Activated CD4-positive, alpha-beta T cell treated with anti-CD3 and anti-CD28 coated beads, Interleukin-10, Interleukin-2, amounts not matched to agents 100 ng/mL and 50 ng/mL, durations not matched to agents 16 hours and 8 hours (primary cell): Measurements from ENCODE around the gene VANGL2.
"Not testable (repeated sequence)": the region's sequence is repeated elsewhere in the genome, so short reads cannot be mapped to it uniquely, and the experiment has no call there.

Source experiments
- DNase-seq: peaks from one replicate; pipeline ENCODE4 v3.0.0-alpha.2; 2020

The VANGL2 gene

DNA sequence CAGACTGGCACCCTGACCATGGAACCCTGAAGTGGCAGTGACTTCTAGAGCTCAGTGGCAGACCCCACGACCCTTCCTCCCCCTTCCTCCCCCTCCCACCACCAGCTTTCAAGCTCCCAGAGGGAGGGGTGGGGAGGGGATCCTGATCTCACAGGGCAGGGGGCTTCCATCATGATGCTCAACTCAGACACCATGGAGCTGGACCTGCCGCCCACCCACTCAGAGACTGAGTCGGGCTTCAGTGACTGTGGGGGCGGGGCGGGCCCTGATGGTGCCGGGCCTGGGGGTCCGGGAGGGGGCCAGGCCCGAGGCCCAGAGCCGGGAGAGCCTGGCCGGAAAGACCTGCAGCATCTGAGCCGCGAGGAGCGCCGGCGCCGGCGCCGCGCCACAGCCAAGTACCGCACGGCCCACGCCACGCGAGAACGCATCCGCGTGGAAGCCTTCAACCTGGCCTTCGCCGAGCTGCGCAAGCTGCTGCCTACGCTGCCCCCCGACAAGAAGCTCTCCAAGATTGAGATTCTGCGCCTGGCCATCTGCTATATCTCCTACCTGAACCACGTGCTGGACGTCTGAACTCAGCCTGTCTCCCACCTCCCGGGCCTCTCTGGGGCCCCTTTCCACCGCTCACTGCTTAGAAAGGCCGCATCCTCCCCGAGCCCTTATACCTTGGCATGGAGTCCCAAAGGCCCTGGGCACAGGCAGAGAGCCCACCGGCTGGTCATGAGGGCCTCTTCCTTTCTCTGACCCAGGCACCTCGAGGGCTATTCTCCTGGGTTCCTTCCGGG, 29.6 kb upstream of the VANGL2 start:
- DNase-seq, result no peak

- DNase-seq, result no peak
Measured at GRCh38 chr1:160371346-160371631, 29.1 kb upstream of the VANGL2 start.

GRCh38 chr1:160371756-160372155, 28.6 kb upstream of the VANGL2 start:
- DNase-seq, result no peak

- no peak for DNase-seq
Measured at GRCh38 chr1:160373696-160374095, 26.7 kb upstream of the VANGL2 start.

DNA sequence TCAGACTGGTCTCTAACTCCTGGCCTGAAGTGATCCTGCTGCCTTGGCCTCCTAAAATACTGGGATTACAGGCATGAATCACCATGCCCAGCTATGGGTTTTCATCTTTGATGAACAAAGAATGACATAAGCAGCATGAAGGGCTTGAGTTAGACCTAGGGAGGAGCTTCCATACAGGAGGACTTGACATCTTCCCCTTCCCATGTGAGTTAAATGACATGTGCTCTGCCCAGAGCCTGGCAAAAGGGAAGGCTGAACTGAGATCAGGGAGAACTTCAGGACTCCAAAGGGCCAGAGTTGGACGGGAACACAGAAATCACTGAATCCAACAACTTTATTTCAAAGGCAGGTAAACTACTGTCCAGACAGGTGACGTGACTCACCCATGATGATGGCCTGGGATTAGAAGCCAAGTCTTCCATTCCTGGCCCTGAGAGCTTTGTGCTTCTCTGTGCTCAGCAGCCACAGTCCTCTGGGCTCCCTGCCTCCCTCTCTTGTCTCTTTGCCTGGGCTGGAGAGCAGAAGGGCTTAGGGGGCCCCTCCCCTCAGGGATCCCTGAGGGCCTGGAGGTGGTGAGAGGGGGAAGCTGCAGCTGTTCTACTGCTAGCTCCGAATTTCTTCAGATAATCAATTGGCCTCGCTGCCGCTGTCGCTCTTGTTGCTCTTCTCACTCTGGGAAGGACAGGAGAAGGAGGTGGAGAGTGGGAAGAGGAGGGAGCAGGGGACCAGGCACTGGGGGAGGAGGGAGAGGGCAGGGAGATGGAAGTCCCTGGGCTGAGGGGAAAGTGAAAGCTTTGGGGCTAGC, 25.9 kb upstream of the VANGL2 start:
- DNase-seq, result no peak

GRCh38 chr1:160375788-160376524, 24.4 kb upstream of the VANGL2 start:
- peak; percentile 53 for DNase-seq

DNA sequence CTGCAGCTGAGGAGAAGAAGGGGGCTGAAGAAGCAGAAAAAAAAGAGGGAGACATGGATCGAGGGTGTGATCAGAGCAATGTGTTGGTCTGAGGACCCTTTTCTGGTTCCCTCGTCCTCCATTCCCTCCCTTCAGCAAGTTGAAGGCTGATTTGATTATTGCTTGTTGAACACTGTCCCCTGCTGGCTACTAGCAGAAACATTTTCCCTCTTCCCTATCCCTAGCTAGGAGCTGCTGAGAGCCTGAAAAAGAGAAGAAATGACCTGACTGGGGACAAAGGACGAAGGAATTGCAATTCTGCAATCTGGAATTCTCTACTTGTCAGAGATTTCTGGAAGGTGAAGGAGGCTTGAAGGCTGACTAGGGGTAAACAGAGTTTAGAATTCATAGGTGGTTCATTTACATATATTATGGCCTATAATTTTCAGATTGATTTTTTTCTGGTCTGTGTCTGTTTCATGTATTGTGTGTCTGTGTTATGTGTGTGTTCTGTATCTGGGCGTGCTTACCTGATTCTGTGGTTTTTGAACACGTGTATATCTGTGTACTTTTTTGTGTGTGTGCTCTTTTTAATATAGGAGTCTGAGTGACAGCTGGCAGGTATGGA, 23.7 kb upstream of the VANGL2 start:
- DNase-seq, result peak; percentile 64

GRCh38 chr1:160377585-160378206, 22.7 kb upstream of the VANGL2 start:
- no peak for DNase-seq

DNA sequence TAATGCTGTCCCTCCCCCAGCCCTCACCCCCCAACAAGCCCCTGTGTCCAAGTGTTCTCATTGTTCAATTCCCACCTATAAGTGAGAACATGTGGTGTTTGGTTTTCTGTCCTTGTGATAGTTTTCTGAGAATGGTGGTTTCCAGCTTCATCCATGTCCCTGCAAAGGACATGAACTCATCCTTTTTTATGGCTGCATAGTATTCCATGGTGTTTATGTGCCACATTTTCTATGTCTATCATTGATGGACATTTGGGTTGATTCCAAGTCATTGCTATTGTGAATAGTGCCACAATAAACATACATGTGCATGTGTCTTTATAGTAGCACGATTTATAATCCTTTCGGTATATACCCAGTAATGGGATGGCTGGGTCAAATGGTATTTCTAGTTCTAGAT, 15.6 kb upstream of the VANGL2 start:
- DNase-seq, result not testable (repeated sequence)

DNA sequence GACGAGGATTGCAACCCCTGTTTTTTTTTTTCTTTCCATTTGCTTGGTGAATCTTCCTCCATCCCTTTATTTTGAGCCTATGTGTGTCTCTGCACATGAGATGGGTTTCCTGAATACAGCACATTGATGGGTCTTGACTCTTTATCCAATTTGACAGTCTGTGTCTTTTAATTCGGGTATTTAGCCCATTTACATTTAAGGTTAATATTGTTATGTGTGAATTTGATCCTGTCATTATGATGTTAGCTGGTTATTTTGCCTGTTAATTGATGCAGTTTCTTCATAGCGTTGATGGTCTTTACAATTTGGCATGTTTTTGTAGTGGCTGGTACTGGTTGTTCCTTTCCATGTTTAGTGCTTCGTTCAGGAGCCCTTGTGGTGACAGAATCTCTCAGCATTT, 12.0 kb upstream of the VANGL2 start:
- not testable (repeated sequence) for DNase-seq

DNA sequence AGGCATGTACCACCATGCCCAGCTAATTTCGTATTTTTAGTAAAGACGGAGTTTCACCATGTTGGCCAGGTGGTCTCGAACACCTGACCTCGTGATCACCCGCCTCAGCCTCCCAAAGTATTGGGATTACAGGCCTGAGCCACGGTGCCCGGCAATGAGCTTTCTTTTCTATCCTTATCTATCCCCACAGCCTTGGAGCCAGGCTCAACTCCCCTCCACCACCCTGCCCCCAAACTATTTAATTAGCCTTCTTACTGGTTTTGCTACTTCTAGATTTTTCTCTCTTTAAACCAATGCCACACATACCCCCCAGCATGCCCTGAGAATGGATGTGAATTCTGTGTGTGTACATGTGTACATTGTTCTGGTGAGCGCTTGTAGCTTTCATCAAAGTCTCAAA, 5.7 kb upstream of the VANGL2 start:
- no peak for DNase-seq

- DNase-seq, result no peak
Measured at GRCh38 chr1:160397651-160398050, 2.7 kb upstream of the VANGL2 start.

GRCh38 chr1:160398823-160399222, 1.5 kb upstream of the VANGL2 start:
- DNase-seq, result no peak

DNA sequence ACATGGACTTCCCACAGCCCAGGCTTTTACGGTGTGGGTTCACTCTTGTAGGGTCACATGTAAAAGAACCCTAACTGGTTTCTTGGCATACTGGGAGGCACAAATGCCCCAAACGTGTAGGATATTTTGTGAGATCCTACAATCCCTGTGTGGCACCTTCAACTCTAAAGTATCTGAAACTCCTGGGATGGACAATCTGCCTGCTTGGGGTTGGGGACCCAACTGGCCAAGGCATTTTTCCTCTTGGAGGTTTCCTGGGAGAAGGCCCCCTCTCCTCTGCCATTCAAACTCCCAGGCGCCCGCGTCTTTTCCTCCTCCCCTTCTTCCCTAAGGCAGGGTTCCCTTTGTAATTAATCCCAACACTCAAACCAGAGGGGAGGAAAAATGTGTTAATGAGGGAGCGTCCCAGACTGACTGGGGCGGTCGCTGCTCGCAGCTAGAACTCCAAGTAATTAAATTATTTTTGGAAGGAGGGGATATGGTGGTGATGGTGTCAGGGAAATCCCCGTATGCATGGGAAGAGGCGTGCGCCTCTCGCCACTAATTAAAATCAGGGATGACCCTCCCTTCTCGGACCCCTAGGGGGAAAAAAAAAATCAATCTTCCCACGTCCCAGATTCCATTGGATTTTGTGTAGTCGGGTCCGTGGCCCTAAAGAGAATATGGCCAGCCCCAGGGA, 681 bp upstream of the VANGL2 start:
- no peak for DNase-seq

DNA sequence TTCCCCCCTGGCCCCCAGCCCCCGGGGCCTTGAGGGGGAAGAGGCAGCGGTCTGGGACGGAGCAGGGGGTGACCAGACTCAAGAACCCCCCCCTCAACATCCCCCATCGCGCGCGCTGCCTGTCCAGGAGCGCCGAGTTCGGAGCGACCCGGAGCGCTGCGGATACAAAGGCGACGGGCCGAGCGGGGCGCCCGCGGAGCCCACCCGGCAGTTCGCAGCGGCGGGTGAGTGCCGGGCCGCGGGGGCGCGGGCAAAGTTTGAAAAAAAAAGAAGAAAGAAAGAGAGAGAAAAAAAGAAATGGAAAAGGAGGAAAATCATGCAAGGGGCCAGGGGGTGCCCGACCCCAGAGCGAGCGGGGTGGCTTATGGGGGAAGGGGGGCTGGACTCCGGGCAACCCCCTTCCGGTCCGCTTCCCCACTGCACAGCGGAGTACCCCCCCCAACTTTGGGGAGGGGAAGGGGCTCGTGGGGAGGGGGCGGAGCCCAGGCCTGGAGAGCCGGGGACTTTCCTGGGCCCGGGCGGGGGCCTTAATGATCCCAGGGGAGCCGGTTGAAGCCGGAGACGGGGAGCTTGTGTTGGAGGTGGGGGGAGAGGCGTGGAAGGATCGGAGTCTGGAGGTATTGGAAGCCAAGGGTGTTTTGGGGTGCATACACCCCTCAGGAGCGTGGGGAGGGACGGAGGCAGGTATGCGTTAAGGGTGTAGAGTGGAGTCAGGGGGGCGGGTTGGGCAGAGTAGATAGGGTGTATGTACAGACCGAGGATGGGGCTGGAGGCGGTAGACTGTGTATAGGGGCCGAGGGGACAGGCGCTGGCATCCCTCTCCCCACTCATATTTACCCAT, 502 bp downstream of the VANGL2 start:
- no peak for DNase-seq

- DNase-seq, result no peak
Measured at GRCh38 chr1:160401487-160401805, 1.1 kb downstream of the VANGL2 start.

- no peak for DNase-seq
Measured at GRCh38 chr1:160402001-160402795, 1.8 kb downstream of the VANGL2 start.

DNA sequence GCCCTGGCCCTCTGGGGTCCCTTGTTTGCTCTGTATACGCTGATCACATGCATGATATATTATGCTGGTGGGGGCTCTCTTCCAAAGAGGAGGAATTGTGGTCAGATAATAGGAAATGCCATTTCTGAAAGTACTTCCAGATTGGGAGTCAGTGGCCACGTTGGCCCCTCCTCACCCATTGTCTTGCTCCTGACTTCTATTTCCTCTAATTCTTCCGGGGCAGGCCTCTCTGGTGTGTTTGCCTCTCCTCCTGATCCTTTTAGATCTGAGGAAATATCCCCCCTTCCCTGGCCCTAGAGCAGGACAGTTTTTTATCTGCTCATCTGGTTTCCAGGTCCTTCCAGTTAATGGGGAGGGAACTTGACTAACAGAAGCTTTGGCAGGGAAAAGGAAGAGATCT, 2.9 kb downstream of the VANGL2 start:
- no peak for DNase-seq

DNA sequence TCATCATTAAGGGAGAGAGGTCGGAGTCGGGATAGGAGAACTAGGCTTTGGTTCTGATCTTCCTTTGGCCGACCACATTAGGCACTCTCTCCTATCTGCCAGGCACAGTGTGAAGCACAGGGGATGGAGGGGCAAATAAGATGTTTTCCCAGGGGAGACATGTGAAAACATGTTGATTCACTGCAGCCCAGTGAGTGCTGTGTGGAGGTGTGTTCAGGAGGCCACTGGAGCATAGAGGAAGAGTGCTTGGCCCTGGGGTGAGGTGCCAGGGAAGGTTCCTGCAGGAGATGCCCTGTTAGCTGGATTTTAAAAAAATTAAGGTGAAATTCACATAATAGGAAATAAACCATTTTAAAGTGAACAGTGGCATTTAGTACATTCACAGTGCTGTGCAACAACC, 3.7 kb downstream of the VANGL2 start:
- DNase-seq, result no peak

DNA sequence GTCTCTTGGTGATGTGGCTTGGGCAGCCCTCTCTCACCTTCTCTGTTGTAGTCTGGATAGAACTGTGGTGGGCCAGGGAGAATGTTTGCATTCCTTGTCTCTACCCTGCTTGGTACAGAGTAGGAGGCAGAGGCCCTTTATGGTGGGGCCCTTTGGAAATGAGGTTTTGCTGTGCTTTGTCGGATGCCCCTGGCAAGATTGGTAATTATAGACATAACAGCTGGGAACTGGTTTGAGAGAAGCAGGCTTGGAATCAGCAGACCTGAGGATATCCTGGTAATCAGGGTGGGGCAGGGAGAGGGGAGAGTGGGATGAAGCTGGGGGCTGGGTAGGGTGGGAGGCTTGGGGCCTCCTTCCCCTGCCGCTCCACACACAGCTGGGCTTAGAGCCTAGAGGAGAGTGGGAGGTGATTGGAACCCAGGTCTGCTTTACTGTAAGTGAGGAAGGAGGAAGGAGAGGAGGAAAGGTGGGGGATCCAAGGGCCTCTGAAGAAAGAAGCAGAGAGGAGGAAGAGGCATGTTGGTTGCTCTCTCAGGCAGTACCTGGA, 5.0 kb downstream of the VANGL2 start:
- no peak for DNase-seq
